GM21390 (cell line): ENCODE measurements around the gene SLC46A2.

Experiments
- ATAC-seq: cut with Tn5 transposase; IDR thresholded peaks from one replicate; pipeline ENCODE4 v1.9.1; 2021; ENCODE audit not compliant: unreplicated experiment

SLC46A2 gene

DNA sequence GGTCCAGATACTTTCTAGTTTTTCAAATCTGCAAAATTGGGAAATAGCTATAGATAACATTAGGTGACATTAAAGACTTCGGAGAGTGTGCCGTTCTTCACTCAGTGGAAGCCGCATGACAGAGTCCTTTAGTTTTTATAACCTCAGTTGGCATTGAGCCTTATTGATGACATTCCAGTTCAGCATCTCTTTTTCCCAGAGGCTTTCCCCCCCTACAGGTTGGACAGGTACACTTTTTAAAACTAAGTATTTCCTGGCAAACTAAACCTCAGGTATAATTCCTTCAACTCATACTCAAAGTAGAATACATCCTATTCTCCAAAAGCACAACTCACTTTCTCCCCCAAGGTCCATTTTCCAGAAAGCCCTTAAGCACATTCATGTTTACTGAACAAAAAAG lies 58.7 kb downstream of the SLC46A2 start:
- ATAC-seq, result no peak

DNA sequence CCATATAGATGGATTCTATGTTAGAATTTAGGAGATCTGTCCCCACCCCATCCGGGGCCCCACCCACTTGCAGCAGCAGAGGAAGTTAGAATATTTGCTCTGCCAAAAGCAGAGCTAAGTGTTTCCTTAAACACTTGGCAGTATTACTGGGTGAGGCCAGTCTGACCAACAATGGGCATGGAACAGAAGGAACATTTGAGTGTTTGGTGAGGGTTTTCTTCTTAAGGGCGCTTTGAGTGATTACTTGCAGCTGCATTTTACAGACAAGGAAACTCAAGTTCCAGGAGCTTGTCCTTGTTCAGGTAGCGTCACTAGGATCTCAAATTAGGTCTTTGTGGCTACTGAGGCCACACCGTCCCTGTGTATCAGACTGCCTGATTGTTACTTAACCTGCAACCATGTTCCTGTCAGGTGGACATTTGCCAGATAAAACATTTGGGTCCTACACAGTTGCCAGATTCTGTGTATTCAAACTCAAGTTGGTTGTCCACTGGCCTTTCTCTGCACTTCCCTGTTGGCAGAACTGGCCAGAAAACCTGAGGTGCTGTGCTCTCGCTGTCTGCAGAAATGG lies 59.3 kb downstream of the SLC46A2 start:
- no peak for ATAC-seq
